Cardiac septum (tissue), 1 donor: ENCODE results near the gene GAS6. TPM values are rescaled to one million over a fixed set of nuclear protein-coding genes. Genes with fewer than 3 reads are reported as not detected.
A peak's percentile ranks its signal among the peaks of the same experiment; 100 is the strongest.

ENCODE experiments used
- DNase-seq: peaks from one replicate; pipeline ENCODE4 v3.0.0-alpha.2; 2020; ENCODE audit warnings: low spot score
- intact Hi-C: fragments of 100-400 bp; cut with DNase I; formaldehyde crosslinking; loops from one replicate; pipeline ENCODE4 v1.14.0; 2022
- total RNA-seq: library from RNA; stranded (reverse); fragmentation: NEBNext Ultra II Directional; extraction: Animal tissue kit (Norgen Biotek cat#: 25700); gene quantifications from one replicate; pipeline ENCODE4 v1.2.1, GENCODE V29; 2021
- donor health status: DM: no; HTN: no; CAD: no.

GAS6 gene
- total RNA-seq, 1 donor from 2014 or later, result 201 TPM

- intact Hi-C loops, result loop anchor here (2.0 to 5.0 kb wide), 2 partner anchors 87 to 129 kb away; no protein-coding TSS in a partner anchor
- no peak for DNase-seq
Observed at GRCh38 chr13:113817860-113818691, 45.8 kb downstream of the GAS6 start.

DNA sequence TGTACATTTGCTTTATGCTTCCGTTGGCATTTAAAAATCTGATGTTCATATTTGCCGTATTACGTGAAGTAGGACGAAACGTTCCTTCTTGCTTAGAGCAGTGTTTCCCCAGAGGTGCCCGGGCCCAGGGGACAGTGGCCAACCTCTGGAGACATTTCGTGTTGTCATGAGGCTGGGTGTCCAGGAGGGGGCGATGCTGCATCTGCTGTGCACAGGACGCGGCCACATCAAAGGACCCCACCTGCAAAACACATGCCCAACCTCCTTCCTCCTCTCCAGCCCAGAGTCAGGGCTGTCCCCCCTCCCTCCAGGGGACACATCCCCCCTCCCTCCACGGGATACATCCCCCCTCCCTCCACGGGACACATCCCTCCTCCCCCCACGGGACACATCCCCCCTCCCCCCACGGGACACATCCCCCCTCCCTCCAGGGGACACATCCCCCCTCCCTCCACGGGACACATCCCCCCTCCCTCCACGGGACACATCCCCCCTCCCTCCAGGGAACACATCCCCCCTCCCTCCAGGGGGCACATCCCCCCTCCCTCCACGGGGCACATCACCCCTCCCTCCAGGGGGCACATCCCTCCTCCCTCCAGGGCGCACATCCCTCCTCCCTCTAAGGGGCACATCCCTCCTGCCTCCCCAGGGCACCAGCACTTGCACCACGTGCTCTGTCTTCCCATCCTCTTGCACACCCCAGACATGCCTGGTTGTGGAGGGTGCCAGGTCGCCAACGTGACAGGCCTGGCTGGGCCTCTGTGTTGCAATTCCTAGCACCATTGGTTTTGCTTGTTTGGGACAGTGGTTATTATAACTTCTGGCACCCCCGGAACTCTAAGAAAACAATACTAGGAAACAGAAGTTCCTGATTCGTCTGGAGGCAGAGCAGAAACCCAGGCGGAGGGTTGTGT lies 46.7 kb downstream of the GAS6 start:
- peak; percentile 89 for DNase-seq
- intact Hi-C loops, result loop anchor here (2.0 to 5.0 kb wide), 2 partner anchors 88 to 130 kb away; no protein-coding TSS in a partner anchor

GRCh38 chr13:113816254-113816929 lies 47.5 kb downstream of the GAS6 start:
- intact Hi-C loops, result loop anchor here (2.0 to 5.0 kb wide), 2 partner anchors 88 to 131 kb away; no protein-coding TSS in a partner anchor

DNA sequence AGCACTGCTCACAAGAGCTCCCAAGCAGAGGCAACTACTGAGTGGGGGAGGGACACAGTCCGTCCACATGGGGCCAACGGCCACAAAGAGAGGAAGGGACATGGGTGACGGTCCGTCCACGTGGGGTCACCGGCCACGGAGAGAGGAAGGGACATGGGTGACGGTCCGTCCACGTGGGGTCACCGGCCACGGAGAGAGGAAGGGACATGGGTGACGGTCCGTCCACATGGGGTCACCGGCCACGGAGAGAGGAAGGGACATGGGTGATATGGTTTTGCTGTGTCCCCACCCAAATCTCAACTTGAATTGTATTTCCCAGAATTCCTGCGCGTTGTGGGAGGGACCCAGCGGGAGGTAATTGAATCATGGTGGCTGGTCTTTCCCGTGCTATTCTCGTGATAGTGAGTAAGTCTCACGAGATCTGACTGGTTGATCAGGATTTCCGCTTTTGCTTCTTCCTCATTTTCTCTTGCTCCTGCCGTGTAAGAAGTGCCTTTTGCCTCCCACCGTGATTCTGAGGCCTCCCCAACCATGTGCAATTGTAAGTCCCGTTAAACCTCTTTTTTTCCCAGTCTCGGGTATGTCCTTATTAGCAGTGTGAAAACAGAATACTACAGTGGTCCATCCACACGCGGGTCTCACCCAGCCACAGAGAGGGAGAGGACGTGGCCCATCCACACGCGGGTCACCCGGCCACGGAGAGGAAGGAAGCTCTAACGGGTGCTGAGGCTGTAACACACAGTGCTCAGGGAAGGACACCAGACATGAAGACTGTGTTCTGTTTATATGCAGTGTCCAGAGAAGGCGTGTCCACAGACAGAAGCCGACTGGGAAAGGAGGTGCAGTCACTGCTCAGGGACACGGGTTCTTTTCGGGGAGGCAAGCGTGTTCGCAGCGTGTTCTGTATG lies 48.5 kb downstream of the GAS6 start:
- intact Hi-C loops, result loop anchor here (2.0 to 5.0 kb wide), 2 partner anchors 89 to 132 kb away; no protein-coding TSS in a partner anchor
- no peak for DNase-seq

More at GRCh38 chr13:113816254-113816929, 47.5 kb downstream of the GAS6 start:
- DNase-seq, result no peak

DNA sequence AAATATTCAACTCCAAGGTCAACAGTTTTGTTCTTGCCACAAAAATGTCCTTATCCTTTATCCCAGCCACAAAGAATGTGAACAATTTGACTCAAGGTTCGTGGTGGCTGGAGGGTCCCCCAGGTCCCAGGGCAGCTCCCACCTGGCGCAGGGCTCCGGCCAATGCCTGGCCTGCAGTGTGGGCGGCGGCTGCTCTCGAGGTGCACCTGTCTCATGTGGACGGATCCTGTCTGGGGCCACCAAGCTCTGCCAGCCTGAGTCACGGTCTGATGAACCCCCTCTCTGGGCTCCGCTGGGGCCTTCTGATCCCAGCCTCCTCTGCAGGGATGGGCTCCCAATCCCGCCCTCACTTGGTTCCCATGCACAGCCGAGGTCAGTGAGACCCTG lies 49.4 kb downstream of the GAS6 start:
- intact Hi-C loops, result no loop called here
- no peak for DNase-seq

- no peak for DNase-seq
- intact Hi-C loops, result no loop called here
Observed at GRCh38 chr13:113813749-113814434, 50.0 kb downstream of the GAS6 start.

DNA sequence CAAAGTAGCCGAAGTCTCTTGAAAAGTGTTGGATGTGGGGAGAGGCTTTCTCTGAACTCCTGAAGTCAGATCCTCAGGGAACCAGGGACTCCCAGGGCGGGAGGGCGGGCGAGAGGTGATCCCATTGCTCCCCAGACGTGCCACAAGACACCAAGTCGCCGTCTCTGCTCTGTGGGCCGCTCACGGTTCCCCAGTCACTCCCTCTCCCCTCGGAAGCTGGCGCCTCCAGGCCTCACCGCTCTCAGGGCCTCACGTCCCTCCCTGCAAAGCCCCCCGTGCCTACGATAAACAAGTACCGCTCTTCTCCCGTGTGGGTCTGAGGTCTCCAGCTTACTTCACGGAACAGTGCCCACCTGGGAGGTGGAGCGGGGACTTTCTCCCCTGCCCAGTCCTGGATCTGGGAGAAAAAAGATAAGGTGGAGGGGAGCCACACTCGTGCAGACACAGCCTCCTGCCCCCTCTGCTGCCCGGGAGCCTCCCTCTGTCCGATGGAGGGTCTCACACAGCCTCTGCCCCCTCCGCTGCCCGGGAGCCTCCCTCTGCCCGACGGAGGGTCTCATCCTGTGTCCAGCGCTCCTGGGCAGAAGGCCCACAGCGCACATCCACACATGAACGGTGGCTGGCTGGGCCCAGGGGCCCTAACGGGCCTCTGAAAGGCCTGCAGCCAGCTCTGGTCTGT lies 50.7 kb downstream of the GAS6 start:
- intact Hi-C loops, result no loop called here
- DNase-seq, result no peak

DNA sequence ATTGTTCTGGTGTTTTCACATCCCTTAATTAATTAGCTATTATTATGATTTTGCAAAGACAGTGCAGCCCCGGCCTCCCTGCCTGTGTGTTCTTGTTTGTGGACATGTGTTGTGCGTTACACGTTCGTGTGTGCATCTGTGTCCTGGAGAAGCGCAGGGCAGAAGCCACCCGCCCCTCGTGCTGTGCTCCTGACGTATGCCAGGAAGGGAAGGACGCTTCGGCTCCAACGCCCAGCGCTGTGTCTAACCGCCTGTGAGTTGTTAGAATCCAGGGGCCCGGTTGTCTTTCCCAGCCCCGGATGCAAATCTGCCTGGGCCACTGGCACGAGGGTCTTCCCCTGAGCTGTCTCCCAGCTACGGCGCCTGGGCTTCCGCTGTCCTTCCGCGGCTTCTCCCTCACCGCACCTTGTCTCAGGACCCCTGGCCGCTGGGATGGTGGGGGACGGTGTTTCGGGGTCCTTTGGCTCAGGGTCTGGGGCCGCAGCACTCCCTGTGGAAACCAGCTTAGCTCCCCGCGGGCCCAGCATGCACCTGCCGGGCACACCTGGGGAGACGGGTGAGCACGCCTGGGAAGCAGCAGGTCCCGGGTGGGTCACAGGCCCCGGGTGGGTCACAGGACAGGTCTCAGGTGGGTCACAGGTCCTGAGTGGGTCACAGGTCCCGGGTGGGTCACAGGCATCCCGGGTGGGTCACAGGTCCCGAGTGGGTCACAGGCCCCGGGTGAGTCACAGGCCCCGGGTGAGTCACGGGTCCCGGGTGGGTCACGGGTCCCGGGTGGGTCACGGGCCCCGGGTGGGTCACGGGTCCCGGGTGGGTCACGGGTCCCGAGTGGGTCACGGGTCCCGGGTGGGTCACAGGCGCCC lies 51.5 kb downstream of the GAS6 start:
- intact Hi-C loops, result no loop called here
- DNase-seq, result no peak

GRCh38 chr13:113811081-113811928 lies 52.6 kb downstream of the GAS6 start:
- intact Hi-C loops, result no loop called here
- no peak for DNase-seq

DNA sequence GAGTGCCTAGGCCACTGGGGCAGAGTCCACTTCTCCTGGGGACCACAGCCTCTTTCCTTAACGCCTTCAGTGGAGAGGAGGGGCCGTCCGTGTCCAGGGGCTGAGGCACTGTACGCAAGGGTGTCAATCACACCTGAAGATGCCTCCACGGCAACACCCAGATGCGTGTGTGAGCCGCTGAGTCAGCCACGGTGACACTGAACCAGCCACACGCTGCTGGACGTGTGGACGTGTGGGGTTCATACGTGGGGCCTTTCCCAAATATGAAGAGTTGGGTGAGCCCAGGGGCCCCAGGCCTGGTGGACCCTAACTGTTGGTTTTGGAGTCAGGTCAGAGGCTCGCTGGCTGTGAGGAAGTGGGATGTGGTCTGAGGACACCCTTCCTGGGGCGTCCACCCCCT lies 53.2 kb downstream of the GAS6 start:
- no peak for DNase-seq
- intact Hi-C loops, result no loop called here

DNA sequence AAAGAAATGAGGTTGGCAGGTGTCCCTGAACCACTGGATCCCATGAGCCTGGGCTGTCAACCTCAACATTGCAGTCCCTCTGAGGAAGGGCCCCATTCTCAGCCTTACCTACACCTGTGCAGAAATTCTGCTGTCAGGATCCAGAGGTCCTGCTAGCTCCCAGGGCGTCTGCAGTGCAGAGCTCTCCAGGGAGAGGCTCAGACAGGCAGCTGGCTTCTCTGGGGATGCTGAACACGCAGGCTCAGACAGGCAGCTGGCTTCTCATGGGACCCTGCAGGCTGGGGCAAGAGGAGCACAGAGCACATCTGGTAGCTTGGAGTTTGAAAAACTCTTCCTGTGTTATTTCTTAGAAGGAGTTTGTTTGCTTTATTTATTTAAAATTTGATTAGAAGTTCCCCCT lies 53.9 kb downstream of the GAS6 start:
- intact Hi-C loops, result no loop called here
- DNase-seq, result no peak

DNA sequence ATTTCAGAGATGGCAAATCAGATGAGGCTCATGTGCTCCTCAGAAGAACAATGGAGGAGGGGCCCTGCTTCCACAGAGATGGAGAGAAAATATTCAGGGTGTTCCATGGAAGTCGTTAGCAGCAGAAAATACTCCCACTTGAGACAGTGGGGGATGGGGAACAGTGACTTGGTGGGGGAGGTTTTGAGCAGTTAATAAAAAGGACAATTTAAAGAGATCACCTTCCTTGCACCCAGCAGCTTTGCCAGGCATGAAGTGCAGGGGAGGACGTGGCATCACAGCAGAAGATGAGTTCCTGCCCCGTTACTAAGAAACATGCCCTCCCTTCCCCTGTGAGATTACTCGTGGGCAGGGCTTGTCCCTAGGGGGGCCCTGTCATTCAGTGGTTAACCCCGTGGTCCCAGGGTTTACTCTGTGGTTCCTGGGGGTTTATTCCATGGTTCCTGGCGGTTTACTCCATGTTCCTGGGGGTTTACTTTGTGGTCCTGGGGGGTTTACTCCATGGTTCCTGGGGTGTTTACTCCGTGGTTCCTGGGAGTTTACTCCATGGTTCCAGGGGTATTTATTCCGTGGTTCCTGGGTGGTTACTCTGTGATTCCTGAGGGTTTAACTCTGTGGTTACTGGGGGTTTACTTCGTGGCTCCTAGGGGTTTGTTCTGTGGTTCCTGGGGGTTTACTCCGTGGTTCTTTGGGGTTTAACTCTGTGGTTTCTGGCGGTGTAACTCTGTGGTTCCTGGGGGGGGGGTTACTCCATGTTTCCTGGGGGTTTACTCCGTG lies 55.6 kb downstream of the GAS6 start:
- intact Hi-C loops, result no loop called here
- no peak for DNase-seq

- intact Hi-C loops, result no loop called here
- DNase-seq, result no peak
Observed at GRCh38 chr13:113806526-113806925, 57.4 kb downstream of the GAS6 start.

DNA sequence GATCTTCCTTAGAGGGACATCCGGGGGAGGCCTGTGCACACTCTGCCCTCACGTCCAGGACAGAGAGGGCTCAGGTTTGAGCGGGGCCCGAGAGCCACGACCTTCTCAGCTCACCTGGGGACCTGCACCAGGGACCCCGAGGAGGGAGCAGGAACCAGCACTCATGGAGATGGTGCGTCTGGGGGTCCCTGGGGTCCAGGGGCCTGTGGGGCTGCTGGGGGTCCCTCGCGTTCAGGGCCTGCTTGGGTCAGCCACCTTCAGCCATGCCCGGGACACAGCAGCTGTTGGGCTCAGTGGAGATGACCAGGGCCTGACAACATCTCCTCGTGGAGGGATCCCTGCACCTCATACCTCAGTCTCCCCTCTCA lies 57.8 kb downstream of the GAS6 start:
- DNase-seq, result no peak
- intact Hi-C loops, result no loop called here

GRCh38 chr13:113805431-113806103 lies 58.3 kb downstream of the GAS6 start:
- intact Hi-C loops, result no loop called here
- DNase-seq, result no peak
